Osteocyte (in vitro differentiated cells): ENCODE measurements around the gene KRTAP17-1. TPM values are rescaled to one million over a fixed set of nuclear protein-coding genes. Genes with fewer than 3 reads are reported as not detected.

Experiments
- DNase-seq: peaks from one replicate; pipeline ENCODE4 v3.0.0; 2021; ENCODE audit warnings: mixed read lengths; ENCODE audit not compliant: unreplicated experiment; ENCODE audit errors: extremely low spot score
- H3K27ac Mint-ChIP-seq: one replicate; pipeline ENCODE4 v1.8.0; 2021; ENCODE audit warnings: mild to moderate bottlenecking, mixed read lengths; ENCODE audit not compliant: unreplicated experiment
- H3K27me3 Mint-ChIP-seq: one replicate; pipeline ENCODE4 v1.8.0; 2021; ENCODE audit warnings: mixed read lengths; ENCODE audit not compliant: unreplicated experiment
- H3K36me3 Mint-ChIP-seq: one replicate; pipeline ENCODE4 v1.8.0; 2021; ENCODE audit warnings: mixed read lengths; ENCODE audit not compliant: unreplicated experiment
- H3K4me1 Mint-ChIP-seq: one replicate; pipeline ENCODE4 v1.8.0; 2021; ENCODE audit warnings: mixed read lengths; ENCODE audit not compliant: unreplicated experiment
- H3K4me3 Mint-ChIP-seq: one replicate; pipeline ENCODE4 v1.8.0; 2021; ENCODE audit warnings: mild to moderate bottlenecking, moderate library complexity, mixed read lengths; ENCODE audit not compliant: unreplicated experiment
- H3K9me3 Mint-ChIP-seq: one replicate; pipeline ENCODE4 v1.8.0; 2021; ENCODE audit warnings: mixed read lengths; ENCODE audit not compliant: unreplicated experiment
- total RNA-seq: library from RNA; stranded (reverse); gene quantifications from 2 replicates; pipeline ENCODE4 v1.2.1, GENCODE V29; 2021
- TF ChIP-seq, protein P1 (sequence below): fragments of 200-600 bp; sonication (generic); IDR thresholded peaks from 2 replicates; pipeline ENCODE4 v1.5.0; 2021; ENCODE audit warnings: antibody characterized with exemption, mild to moderate bottlenecking, moderate library complexity

KRTAP17-1 gene
- total RNA-seq, 1 donor from 2014 or later, result not detected

DNA sequence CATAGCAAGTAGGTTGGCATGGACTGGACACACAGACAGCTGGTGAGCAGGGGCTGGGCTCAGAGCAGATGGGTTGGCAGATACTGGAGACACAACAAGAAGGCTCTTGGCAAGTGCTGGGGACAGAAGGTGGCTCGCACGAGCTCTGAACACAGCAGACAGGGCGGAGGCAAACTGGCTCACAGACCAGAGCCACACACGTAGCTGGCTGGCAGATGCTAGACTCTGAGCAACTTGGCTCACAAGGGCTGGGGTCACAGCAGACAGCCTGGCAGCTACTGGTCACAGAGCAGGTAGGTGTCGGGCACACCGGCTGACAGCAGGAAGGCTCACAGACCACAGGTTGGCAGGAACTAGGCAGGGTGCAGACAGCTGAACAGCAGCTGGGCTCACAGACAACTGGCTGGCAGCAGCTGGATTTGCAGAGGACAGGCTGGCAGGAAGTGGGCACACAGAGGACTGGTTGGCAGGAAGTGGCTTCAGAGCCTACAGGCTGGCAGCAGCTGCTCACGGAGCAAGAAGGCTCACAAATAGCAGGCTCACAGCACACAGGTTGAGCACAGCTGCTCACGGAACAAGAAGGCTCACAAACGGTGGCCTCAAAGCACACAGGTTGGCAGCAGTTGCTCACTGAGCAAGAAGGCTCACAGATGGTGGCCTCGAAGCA, 7.1 kb downstream of the KRTAP17-1 start:
- H3K9me3 Mint-ChIP-seq, result no peaks in the 10 kb centered on the region
- no peaks in the 10 kb centered on the region for H3K27me3 Mint-ChIP-seq
- TF ChIP-seq, protein P1, sequence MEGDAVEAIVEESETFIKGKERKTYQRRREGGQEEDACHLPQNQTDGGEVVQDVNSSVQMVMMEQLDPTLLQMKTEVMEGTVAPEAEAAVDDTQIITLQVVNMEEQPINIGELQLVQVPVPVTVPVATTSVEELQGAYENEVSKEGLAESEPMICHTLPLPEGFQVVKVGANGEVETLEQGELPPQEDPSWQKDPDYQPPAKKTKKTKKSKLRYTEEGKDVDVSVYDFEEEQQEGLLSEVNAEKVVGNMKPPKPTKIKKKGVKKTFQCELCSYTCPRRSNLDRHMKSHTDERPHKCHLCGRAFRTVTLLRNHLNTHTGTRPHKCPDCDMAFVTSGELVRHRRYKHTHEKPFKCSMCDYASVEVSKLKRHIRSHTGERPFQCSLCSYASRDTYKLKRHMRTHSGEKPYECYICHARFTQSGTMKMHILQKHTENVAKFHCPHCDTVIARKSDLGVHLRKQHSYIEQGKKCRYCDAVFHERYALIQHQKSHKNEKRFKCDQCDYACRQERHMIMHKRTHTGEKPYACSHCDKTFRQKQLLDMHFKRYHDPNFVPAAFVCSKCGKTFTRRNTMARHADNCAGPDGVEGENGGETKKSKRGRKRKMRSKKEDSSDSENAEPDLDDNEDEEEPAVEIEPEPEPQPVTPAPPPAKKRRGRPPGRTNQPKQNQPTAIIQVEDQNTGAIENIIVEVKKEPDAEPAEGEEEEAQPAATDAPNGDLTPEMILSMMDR, result no peak
- DNase-seq, result no peak
- peaks cover 14% of the 10 kb centered on the region for H3K4me1 Mint-ChIP-seq
- H3K36me3 Mint-ChIP-seq, result no peaks in the 10 kb centered on the region
- H3K27ac Mint-ChIP-seq, result no peak overlapping the region
- no peak overlapping the region for H3K4me3 Mint-ChIP-seq

DNA sequence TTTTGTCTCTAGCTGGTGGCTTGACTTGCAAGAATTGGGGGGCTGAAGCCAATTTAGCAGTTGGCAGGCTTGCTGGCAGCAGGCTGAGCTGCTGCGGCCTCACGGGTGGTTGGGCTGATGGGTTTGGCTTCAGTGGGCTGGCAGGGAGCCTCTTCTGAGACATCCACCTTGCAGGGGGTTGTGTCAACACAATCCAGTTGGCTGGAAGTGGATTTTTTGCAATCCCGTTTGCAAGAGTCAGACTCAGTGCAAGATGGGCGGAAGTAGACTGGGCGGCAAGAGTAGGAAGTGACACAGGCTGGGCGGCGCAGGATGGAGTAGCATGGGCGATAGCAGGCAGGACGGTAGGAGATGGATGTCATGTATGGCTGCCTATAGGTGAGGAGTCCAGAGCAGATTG, 7.9 kb downstream of the KRTAP17-1 start:
- Mint-ChIP-seq H3K27me3 (no peaks in the 10 kb centered on the region), H3K4me3 (no peak overlapping the region), H3K4me1 (peaks cover 14% of the 10 kb centered on the region), H3K36me3 (no peaks in the 10 kb centered on the region), H3K27ac (no peak overlapping the region), H3K9me3 (no peaks in the 10 kb centered on the region)
- DNase-seq, result no peak
- TF ChIP-seq, protein P1, result no peak

DNA sequence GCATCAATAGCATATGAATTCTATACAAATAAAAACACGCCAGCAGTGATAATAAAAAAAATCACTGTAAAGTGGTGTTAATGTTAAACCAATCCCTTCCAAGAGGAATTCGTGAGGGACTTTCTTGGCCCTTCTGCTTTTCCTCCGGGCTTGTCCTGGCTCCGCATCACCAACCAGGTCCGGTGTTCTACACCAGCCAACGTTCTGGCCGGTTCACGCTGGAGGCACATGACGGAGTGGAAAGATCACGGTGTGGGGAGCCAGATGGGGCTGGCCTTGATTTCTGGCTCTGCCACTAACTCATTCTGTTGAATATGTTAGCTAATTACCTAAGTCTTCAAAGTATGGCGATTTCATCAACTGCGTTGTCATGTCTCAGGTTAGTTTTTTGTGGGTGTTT, 11.4 kb downstream of the KRTAP17-1 start:
- Mint-ChIP-seq H3K9me3 (no peaks in the 10 kb centered on the region), H3K4me1 (peaks cover 14% of the 10 kb centered on the region), H3K36me3 (no peaks in the 10 kb centered on the region), H3K27ac (no peak overlapping the region), H3K4me3 (no peak overlapping the region), H3K27me3 (no peaks in the 10 kb centered on the region)
- TF ChIP-seq, protein P1, result no peak
- no peak for DNase-seq

DNA sequence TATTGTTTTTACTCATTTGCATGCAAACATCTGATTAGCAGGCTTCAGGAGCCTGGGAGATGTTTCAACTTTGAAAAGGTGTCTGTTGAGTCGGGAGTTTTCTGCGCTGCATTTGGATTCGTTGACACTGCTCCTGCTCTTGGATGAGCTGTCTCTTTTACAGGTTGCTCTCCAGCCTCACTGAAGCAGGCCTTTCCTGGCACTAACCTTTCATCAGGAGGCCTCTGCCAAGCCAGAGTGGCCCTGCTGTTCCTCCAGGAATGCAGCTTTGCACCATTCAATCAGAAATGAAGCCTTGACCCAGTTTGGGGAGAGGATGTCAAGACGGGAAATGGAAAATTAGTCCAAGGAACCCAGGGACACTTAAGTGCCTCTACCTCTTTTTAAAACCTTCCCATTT, 12.5 kb downstream of the KRTAP17-1 start:
- Mint-ChIP-seq H3K27me3 (no peaks in the 10 kb centered on the region), H3K27ac (no peak overlapping the region), H3K4me3 (no peak overlapping the region), H3K4me1 (peaks cover 9% of the 10 kb centered on the region), H3K9me3 (no peaks in the 10 kb centered on the region), H3K36me3 (no peaks in the 10 kb centered on the region)
- TF ChIP-seq, protein P1, result no peak
- no peak for DNase-seq

DNA sequence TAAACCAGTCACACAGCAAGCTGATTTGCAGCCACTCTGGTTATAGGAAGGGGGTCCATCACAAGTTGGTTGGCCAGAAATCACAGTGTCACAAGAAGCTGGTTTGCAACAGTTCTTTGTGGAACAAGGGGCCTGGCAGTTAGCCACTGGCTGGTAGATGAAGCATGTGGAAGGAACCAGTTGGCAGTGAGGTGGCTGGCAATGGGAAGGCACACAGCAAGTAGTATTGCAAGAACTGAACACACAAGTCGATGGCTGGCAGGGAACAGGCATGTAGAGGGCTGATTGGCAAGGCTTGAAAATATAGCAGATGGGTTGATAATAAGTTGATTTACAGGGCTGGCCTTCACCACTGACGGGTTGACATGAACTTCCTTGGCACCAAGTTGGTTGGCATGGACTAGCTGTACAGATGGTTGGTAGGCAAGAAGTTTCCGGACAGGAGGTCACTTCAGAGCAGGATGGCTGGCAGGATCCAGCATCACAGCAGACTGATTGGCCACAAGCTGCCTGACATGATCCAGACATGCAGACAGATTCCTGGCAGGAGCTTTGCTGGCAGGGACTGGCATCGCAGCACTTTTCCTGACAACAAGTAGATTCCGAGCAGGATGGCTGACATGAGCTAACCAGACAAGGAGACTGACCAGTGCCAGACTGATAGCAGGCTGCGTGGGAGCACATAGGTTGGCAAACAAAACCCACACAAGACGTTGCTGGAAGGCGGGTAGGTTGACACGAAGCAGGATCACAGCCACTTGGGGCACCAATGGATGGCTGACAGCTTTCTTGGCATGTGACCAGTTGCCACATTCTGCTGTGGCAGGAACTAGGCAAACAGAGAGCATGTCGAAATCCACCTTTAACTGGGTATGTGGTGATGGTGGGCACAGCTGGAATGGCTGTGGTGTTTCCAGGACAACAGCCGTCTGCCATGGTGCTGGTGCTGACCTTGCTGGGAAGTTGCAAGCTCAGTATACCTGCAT, 13.3 kb downstream of the KRTAP17-1 start, which contains the start of gene KRTAP29-1:
TSS of gene KRTAP29-1 (minus strand) at position 936 of the 986 bp plus-strand sequence. CDS start at position 936, 0 bp downstream.
- TF ChIP-seq, protein P1, result no peak
- H3K4me3 Mint-ChIP-seq, result no peak within 1 kb of the TSS
- H3K36me3 Mint-ChIP-seq, result no peaks in the 10 kb centered on the region
- H3K27me3 Mint-ChIP-seq, result no peaks in the 10 kb centered on the region
- H3K27ac Mint-ChIP-seq, result no peak within 1 kb of the TSS
- no peak for DNase-seq
- peaks cover under 1% of the 10 kb centered on the region for H3K4me1 Mint-ChIP-seq
- no peaks in the 10 kb centered on the region for H3K9me3 Mint-ChIP-seq
